WTC11 (cell line): ENCODE data around the gene FHIT. TPM values are rescaled to one million over a fixed set of nuclear protein-coding genes. Genes with fewer than 3 reads are reported as not detected.
"Not testable (repeated sequence)": the region's sequence is repeated elsewhere in the genome, so short reads cannot be mapped to it uniquely, and the experiment has no call there.

Experiments used
- ATAC-seq: fragments of 200-7000 bp; cut with Tn5 transposase; 2 replicates; pipeline ENCODE4 v1.10.0; 2021; ENCODE audit warnings: mild to moderate bottlenecking, moderate library complexity
- CTCF ChIA-PET: fragments of 300-600 bp; sonication (Branson Sonifier 250); formaldehyde crosslinking; loops from one replicate; lab custom pipeline; 2021; ENCODE audit warnings: antibody characterized with exemption; lab: Charles Lee
- POLR2A ChIA-PET: fragments of 350-600 bp; sonication (Branson Sonifier 250); formaldehyde crosslinking; loops from one replicate; lab custom pipeline; 2021; ENCODE audit warnings: antibody characterized with exemption; lab: Charles Lee
- DNase-seq: peaks from one replicate; pipeline ENCODE4 v3.0.0; 2021; ENCODE audit warnings: low spot score
- H3K27ac Mint-ChIP-seq: 2 replicates; pipeline ENCODE4 v1.8.0; 2021; ENCODE audit warnings: mixed read lengths
- H3K27me3 Mint-ChIP-seq: 2 replicates; pipeline ENCODE4 v1.8.0; 2021; ENCODE audit warnings: low read depth, mild to moderate bottlenecking, moderate library complexity, mixed read lengths
- H3K36me3 Mint-ChIP-seq: 2 replicates; pipeline ENCODE4 v1.8.0; 2021; ENCODE audit warnings: mixed read lengths
- H3K4me1 Mint-ChIP-seq: 2 replicates; pipeline ENCODE4 v1.8.0; 2022; ENCODE audit warnings: mixed read lengths
- H3K4me3 Mint-ChIP-seq: 2 replicates; pipeline ENCODE4 v1.8.0; 2021; ENCODE audit warnings: mild to moderate bottlenecking, moderate library complexity, mixed read lengths
- H3K9me3 Mint-ChIP-seq: 2 replicates; pipeline ENCODE4 v1.8.0; 2021; ENCODE audit warnings: mixed read lengths
- AR ChIP-seq: fragments of 250-450 bp; sonication (Bioruptor Pico); IDR thresholded peaks from 2 replicates; pipeline ENCODE4 v1.9.0; 2021; ENCODE audit warnings: mild to moderate bottlenecking
- ATF2 ChIP-seq: sonication (generic); formaldehyde crosslinking; IDR thresholded peaks from 2 replicates; pipeline ENCODE4 v1.8.1; 2022; ENCODE audit warnings: low read depth, missing genetic modification reagents, borderline replicate concordance
- ATF6 ChIP-seq: sonication (generic); formaldehyde crosslinking; IDR thresholded peaks from 2 replicates; pipeline ENCODE4 v1.8.1; 2023; ENCODE audit warnings: mild to moderate bottlenecking, missing genetic modification reagents
- CREM ChIP-seq: sonication (generic); formaldehyde crosslinking; IDR thresholded peaks from 2 replicates; pipeline ENCODE4 v1.8.1; 2022; ENCODE audit warnings: mild to moderate bottlenecking, missing genetic modification reagents, moderate library complexity
- ELF4 ChIP-seq: sonication (generic); formaldehyde crosslinking; IDR thresholded peaks from 2 replicates; pipeline ENCODE4 v1.8.1; 2022; ENCODE audit warnings: low read depth, mild to moderate bottlenecking, moderate library complexity, missing genetic modification reagents
- FOXK1 ChIP-seq: sonication (generic); formaldehyde crosslinking; IDR thresholded peaks from 2 replicates; pipeline ENCODE4 v1.8.0; 2022; ENCODE audit warnings: mild to moderate bottlenecking, moderate library complexity, missing genetic modification reagents
- FOXP1 ChIP-seq: sonication (generic); formaldehyde crosslinking; IDR thresholded peaks from 2 replicates; pipeline ENCODE4 v1.8.0; 2022; ENCODE audit warnings: missing genetic modification reagents, mild to moderate bottlenecking, moderate library complexity, borderline replicate concordance
- NFATC4 ChIP-seq: fragments of 250-450 bp; sonication (Bioruptor Pico); IDR thresholded peaks from 2 replicates; pipeline ENCODE4 v1.9.0; 2021; ENCODE audit warnings: mild to moderate bottlenecking
- NR1H2 ChIP-seq: sonication (generic); formaldehyde crosslinking; IDR thresholded peaks from 2 replicates; pipeline ENCODE4 v1.9.0; 2021; ENCODE audit warnings: mild to moderate bottlenecking, moderate library complexity, missing genetic modification reagents
- NR2C2 ChIP-seq: sonication (generic); formaldehyde crosslinking; IDR thresholded peaks from 2 replicates; pipeline ENCODE4 v1.8.0; 2022; ENCODE audit warnings: mild to moderate bottlenecking, missing genetic modification reagents
- RELA ChIP-seq: sonication (generic); formaldehyde crosslinking; IDR thresholded peaks from 2 replicates; pipeline ENCODE4 v1.8.1; 2022; ENCODE audit warnings: missing genetic modification reagents, mild to moderate bottlenecking, borderline replicate concordance
- USF2 ChIP-seq: sonication (generic); formaldehyde crosslinking; IDR thresholded peaks from 2 replicates; pipeline ENCODE4 v1.8.1; 2023; ENCODE audit warnings: mild to moderate bottlenecking, missing genetic modification reagents, moderate library complexity
- ZBTB43 ChIP-seq: sonication (generic); formaldehyde crosslinking; IDR thresholded peaks from 2 replicates; pipeline ENCODE4 v1.8.1; 2023; ENCODE audit warnings: mild to moderate bottlenecking, missing genetic modification reagents
- ZNF121 ChIP-seq: sonication (generic); formaldehyde crosslinking; IDR thresholded peaks from 2 replicates; pipeline ENCODE4 v1.8.0; 2023; ENCODE audit warnings: missing genetic modification reagents
- ZNF138 ChIP-seq: sonication (generic); formaldehyde crosslinking; conservative IDR thresholded peaks from 2 replicates; pipeline ENCODE4 v1.8.1; 2022; ENCODE audit warnings: mild to moderate bottlenecking, moderate library complexity, missing genetic modification reagents
- ZNF396 ChIP-seq: fragments of 250-450 bp; sonication (Bioruptor Pico); IDR thresholded peaks from 2 replicates; pipeline ENCODE4 v1.8.0; 2021; ENCODE audit warnings: mild to moderate bottlenecking, moderate library complexity, borderline replicate concordance
- ZNF416 ChIP-seq: fragments of 250-450 bp; sonication (Bioruptor Pico); IDR thresholded peaks from 2 replicates; pipeline ENCODE4 v1.9.0; 2021; ENCODE audit warnings: mild to moderate bottlenecking, inconsistent platforms
- ZNF423 ChIP-seq: fragments of 250-450 bp; sonication (Bioruptor Pico); IDR thresholded peaks from 2 replicates; pipeline ENCODE4 v2.1.2; 2022; ENCODE audit warnings: mild to moderate bottlenecking, moderate library complexity
- total RNA-seq: library from RNA; stranded (reverse); gene quantifications from 3 replicates; pipeline ENCODE4 v1.2.3, GENCODE V29; 2021

The FHIT gene
- total RNA-seq, 1 experiment from 2014 or later, result 2.6 TPM

- no peak for TF ChIP-seq ZBTB43 (CRISPR knock-in tag)
- no peak for TF ChIP-seq FOXK1
- TF ChIP-seq NFATC4 (CRISPR knock-in tag), result no peak
- no peak for TF ChIP-seq NR1H2 (CRISPR knock-in tag)
These were observed 708.3 kb downstream of the FHIT start (continued) for GRCh38 chr3:60542995-60543394.

GRCh38 chr3:60539394-60539793 lies 711.9 kb downstream of the FHIT start:
- ATAC-seq, H3K4me3 Mint-ChIP-seq, H3K27ac Mint-ChIP-seq, DNase-seq, POLR2A ChIA-PET, H3K27me3 Mint-ChIP-seq, CTCF ChIA-PET: not testable (repeated sequence)
- peaks cover 15% of the 10 kb centered on the region for H3K36me3 Mint-ChIP-seq
- H3K4me1 Mint-ChIP-seq, result peaks cover 17% of the 10 kb centered on the region
- peaks cover 14% of the 10 kb centered on the region for H3K9me3 Mint-ChIP-seq

- no peaks in the 10 kb centered on the region for H3K27me3 Mint-ChIP-seq
- CTCF ChIA-PET, result no interaction called here
- peaks cover 15% of the 10 kb centered on the region for H3K36me3 Mint-ChIP-seq
- ATAC-seq, result no peak
- no peak overlapping the region for H3K27ac Mint-ChIP-seq
- H3K4me3 Mint-ChIP-seq, result no peak overlapping the region
- POLR2A ChIA-PET, result no interaction called here
- H3K4me1 Mint-ChIP-seq, result peaks cover 20% of the 10 kb centered on the region
- TF ChIP-seq CREM (CRISPR knock-in tag) (no peak), RELA (CRISPR knock-in tag) (no peak), AR (CRISPR knock-in tag) (no peak), ZBTB43 (CRISPR knock-in tag) (no peak)
- peaks cover 20% of the 10 kb centered on the region for H3K9me3 Mint-ChIP-seq
- DNase-seq, result no peak
These were observed 714.8 kb downstream of the FHIT start for GRCh38 chr3:60536420-60536819.

GRCh38 chr3:60531759-60532158 lies 719.5 kb downstream of the FHIT start:
- H3K9me3 Mint-ChIP-seq, result peaks cover 5% of the 10 kb centered on the region; the same call in 1 of the 2 replicates
- H3K27me3 Mint-ChIP-seq, result no peaks in the 10 kb centered on the region
- no peak for ATAC-seq
- H3K36me3 Mint-ChIP-seq, result no peaks in the 10 kb centered on the region
- POLR2A ChIA-PET, result no interaction called here
- no peak overlapping the region for H3K4me3 Mint-ChIP-seq
- CTCF ChIA-PET, result no interaction called here
- TF ChIP-seq ATF2 (CRISPR knock-in tag), result no peak
- TF ChIP-seq, all 79 proteins: peak for 0
- DNase-seq, result no peak
- H3K4me1 Mint-ChIP-seq, result peaks cover 8% of the 10 kb centered on the region; the same call in 1 of the 2 replicates
- H3K27ac Mint-ChIP-seq, result no peak overlapping the region

- ATAC-seq, result no peak
- Mint-ChIP-seq H3K27me3 (no peaks in the 10 kb centered on the region), H3K4me3 (no peak overlapping the region), H3K9me3 (peaks cover 10% of the 10 kb centered on the region), H3K27ac (no peak overlapping the region), H3K36me3 (peaks cover 4% of the 10 kb centered on the region; the same call in 1 of the 2 replicates), H3K4me1 (peaks cover 6% of the 10 kb centered on the region)
- no peak for DNase-seq
- CTCF ChIA-PET, result interaction anchor here (0.6 kb wide), 2 partner anchors 13 to 16 kb away, joined by 3 read pairs; no protein-coding TSS in a partner anchor
- POLR2A ChIA-PET, result no interaction called here
- no peak for TF ChIP-seq NR1H2 (CRISPR knock-in tag)
- TF ChIP-seq ZNF121, result no peak
- no peak for TF ChIP-seq ZNF138
- TF ChIP-seq USF2 (CRISPR knock-in tag), result no peak
- no peak for TF ChIP-seq ZNF416
- TF ChIP-seq ZNF423 (CRISPR knock-in tag), result no peak
- TF ChIP-seq ZNF396 (CRISPR knock-in tag), result no peak
- TF ChIP-seq FOXP1, result no peak
- TF ChIP-seq NR2C2 (CRISPR knock-in tag), result no peak
- no peak for TF ChIP-seq ATF6 (CRISPR knock-in tag)
- TF ChIP-seq ELF4 (CRISPR knock-in tag), result no peak
These were observed 722.6 kb downstream of the FHIT start for GRCh38 chr3:60528651-60529050.
